DMS 273 treated with DMSO at 0.1 percent for 48 hours (cell line): ENCODE results near the gene IFT57.

ENCODE experiments used
- DNase-seq: peaks from one replicate; lab custom pipeline; 2025; lab: John Stamatoyannopoulos, UW

Gene IFT57

GRCh38 chr3:108219336-108219735 is 2.9 kb downstream of the IFT57 start:
- no peak for DNase-seq

GRCh38 chr3:108218811-108219210 is 3.4 kb downstream of the IFT57 start:
- no peak for DNase-seq

- DNase-seq: no peak
Observed at GRCh38 chr3:108215871-108216270, 6.4 kb downstream of the IFT57 start.

GRCh38 chr3:108209579-108209978 is 12.6 kb downstream of the IFT57 start:
- DNase-seq: no peak

- no peak for DNase-seq
Observed at GRCh38 chr3:108208831-108209230, 13.4 kb downstream of the IFT57 start.

GRCh38 chr3:108202834-108203233 is 19.4 kb downstream of the IFT57 start:
- DNase-seq: peak; percentile 27

- DNase-seq: no peak
Observed at GRCh38 chr3:108202080-108202479, 20.1 kb downstream of the IFT57 start.

DNA sequence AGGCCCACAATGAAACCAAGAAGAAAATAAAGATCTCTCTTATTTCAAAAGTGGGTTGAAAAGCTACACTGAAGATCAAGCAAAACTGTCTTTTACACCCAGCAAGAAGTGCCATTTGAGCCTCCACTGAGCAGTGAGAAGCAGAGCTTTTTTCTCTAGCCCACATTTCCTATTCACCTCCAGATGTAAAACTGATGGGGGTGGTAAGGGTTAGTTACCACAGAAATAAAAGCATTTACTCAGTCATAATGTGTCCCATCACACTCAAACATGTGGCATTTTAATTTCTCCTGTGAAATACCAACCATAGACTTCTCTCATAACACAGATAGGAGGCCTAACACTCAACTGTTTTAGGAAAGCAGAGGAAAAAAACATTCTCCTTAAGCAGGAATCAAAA is 21.0 kb downstream of the IFT57 start:
- DNase-seq: no peak

DNA sequence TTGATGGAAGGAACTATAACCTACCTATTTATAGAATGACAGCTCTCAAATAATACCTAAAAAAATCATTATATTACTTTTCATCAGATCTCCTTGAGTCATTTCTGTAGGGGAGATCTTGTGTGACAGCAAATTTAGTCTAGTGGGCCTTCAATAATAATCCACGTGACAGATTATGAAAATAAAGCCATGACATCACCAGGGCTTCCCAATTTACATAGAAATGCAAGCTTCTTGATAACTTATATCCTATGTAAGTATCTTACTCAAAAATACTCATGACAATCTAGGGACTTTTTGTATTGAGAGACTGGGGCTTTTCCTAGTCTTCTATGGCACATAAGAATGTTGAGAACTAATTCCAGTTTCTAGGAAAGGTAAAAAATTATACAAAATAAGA is 21.6 kb downstream of the IFT57 start:
- DNase-seq: no peak

DNA sequence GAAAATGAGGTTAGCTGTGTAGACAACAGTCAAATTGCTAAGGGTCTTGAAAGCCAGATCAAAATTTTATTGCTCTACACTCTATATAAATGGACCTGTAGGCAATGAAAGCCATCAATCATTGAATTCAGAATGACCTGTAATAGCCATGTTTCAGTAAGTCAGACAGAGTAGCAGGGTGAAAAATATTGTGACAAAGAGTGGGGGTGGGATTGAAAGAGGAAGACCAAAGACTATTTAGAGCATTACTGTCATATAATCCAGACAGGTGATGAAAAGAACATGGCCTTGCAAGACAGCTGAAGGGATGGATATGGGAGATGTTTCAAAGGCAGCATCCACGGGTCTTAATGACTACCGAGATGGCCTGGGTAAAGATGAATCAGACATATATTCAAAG is 22.2 kb downstream of the IFT57 start:
- no peak for DNase-seq

DNA sequence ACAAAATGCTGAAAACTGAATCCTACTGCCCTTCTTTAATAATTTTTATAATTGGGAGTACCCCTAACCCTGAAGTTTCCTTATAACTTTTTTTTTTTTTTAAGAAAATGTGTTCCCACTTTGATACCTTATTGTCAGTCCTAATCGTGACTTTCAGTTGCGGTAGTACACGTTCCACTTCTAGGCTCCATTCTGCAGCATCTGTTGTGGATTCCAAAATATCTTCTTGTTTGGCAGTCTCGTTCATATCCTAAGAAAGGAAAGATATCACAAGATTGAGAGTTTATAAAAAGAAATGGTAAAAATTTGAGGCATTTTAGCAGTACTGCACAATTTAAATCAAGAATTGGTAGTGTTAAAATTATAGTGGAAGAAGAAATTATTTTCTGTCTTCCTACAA is 30.8 kb downstream of the IFT57 start:
- no peak for DNase-seq

DNA sequence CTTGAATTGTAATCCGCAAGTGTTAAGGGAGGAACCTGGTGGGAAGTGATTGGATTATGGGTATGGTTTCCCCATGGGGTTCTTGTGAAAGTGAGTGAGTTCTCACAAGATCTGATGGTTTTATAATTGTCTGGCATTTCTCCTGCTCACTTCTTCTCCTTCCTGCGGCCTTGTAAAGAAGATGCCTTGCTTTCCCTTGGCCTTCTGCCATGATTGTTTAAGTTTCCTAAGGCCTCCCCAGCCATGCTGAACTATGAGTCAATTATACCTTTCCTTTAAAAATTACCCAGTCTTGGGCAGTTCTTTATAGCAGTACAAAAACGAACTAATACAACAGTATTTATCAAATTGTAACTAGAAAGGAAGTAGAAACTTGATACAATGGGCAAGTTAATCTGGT is 31.9 kb downstream of the IFT57 start:
- no peak for DNase-seq

DNA sequence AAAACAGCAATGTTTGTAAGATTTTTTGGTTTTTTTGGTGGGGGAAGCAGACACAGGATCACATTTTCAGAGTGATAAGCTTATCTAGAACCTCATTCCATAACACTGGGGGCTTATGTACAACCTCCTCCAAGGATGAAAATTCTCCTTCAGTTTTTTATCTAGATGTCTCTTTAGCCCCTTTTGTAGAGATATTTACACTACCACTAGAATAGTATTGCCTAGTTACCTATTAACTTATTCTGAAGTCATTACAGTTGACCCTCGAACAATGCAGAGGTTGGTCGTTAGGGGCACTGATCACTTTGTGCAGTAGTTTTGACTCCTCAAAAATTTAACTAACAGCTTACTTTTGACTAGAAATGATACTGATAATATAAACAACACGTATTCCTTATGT is 32.8 kb downstream of the IFT57 start:
- no peak for DNase-seq

GRCh38 chr3:108185536-108185935 is 36.7 kb downstream of the IFT57 start:
- no peak for DNase-seq

- DNase-seq: no peak
Observed at GRCh38 chr3:108184824-108185223, 37.4 kb downstream of the IFT57 start.

DNA sequence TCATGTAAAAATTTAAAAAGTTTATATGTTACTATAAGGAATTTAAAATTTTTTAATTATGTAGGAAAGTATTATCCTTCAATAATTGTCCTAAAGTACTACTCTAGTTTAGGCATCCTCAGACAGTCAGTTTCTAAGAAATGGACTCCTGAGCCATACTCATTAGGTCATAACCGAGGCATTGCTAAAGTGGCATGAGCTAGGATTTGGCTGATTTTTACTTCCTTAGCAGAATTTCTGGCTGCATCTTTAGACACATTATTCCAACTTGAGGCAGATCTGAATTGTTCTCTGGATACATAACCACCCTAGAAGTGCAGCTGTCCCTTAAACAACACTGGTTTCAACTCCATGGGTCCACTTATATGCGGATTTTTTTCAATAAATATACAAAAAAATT is 38.3 kb downstream of the IFT57 start:
- DNase-seq: no peak

DNA sequence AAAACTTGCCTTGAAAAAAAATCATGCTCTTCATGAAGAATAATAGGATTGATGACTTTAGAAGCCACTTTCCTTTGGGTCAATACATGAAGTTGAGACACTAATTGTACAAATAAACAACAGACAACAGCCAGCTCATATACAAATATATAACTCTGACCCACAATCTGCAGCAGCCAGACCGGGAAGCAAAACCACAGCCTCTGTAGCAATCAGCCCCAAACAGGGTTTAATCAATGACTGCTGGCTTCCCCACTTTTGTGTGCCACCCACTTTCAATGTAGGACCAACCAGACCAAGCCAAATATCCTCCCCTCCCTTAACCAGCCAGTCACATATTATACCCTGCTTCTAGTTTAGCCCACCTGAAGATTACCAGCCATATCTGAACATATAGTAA is 39.0 kb downstream of the IFT57 start:
- no peak for DNase-seq

DNA sequence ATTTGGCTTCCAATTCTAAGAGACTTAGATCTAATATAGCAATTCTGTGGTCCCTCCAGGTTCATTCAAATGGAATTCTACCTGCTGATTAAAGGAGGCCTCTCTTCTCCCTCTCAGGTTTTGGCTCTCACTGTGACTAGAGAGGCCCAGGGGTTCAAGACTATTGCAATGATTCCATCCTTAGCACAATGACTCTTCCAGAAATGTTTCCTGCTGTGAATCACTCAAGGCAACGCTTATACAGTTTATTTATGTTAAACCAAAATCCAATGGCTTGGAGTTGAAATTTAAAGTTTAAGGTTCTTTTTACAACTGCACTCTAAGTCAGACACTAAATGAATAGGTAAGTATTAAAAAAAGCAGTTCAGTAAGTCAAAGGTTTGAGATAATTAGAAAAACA is 39.9 kb downstream of the IFT57 start:
- DNase-seq: no peak

DNA sequence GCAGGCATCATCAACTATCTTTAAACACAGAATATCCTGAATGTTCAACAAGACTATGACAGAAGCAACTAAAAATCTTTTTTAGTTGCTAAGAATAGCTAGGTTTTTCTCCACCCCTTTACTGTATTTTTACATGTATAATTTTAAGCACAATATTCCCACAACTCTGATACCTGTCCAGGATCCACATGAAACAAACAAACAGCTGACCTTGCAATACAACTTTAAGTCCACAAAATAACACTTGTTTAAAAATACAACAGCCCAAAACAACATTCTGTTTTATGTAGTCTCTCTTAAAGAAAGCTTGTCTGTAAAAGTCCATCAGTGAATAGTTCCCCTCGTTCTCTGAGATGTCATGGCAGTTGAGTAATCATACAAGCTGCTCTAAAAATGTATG is 41.1 kb downstream of the IFT57 start:
- no peak for DNase-seq

DNA sequence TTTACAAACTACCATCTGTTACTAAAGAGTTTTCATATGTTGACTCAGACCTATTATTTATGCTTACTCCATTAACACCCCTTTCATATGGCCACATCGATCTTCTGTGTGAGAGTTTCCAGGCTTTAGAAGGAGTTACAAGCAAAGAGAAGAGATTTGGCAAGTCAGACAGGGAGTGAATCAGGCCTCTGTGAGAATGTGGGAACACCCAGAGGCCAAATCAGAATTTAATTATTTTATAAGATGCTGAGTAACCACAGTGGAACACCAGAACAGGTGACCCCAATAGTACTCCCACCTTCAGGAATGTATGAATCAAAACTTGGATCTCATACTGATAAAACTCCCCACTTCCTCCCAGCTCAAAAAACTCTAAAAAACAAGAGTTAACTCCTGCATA is 42.0 kb downstream of the IFT57 start:
- DNase-seq: peak; percentile 13

DNA sequence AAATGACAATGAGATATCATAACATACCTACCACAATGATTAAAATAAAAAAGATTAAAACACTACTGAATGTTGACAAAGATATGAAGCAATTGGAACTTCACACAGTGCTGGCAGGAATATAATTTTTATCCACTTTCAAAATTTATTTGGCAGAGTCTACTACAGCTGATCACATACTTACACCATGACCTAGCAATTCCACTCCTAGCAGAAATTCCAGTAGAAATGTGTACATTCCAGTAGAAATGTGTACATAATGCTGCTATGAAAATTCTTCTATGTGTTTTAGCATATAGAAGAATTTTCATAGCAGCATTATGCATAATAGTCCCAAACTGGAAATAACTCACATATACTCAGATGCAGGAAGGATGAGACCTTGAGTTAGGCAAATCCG is 43.5 kb downstream of the IFT57 start:
- no peak for DNase-seq

DNA sequence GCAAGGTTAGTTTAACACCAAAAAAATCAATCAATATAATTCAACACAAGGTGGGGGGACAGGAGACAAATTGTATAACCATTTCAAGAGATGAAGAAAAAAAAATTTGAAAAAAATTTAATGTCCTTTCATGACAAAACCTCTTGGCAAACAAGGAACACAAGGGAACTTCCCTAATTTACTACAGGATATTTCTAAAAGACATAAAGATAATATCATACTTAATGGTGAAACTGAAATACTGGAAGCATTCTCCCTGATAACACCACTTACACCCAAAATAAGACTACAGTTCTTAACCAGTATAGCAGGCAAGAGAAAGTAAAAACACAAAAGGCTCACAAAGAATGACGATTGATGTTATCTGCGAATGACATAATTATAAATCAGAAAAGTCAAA is 44.7 kb downstream of the IFT57 start:
- no peak for DNase-seq

DNA sequence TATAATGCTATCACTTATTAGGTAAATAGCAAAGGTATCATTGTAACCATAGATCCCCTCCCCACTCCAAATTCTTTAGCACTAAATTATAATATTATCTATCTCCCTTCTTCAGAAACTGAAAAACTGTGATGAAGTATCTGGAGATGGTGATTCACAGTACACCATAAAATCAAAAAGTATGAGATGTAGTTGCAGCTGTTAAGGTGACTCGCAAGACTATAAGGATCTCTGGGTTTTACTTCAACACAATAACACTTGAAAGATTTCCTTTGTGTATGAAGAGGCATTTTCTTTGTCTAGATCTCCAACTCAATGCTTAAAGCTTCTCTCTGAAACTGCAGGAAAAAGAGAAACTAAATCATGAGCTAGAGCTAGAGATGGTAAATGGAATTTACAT is 46.9 kb downstream of the IFT57 start:
- DNase-seq: no peak

GRCh38 chr3:108171106-108171505 is 51.1 kb downstream of the IFT57 start:
- DNase-seq: no peak

DNA sequence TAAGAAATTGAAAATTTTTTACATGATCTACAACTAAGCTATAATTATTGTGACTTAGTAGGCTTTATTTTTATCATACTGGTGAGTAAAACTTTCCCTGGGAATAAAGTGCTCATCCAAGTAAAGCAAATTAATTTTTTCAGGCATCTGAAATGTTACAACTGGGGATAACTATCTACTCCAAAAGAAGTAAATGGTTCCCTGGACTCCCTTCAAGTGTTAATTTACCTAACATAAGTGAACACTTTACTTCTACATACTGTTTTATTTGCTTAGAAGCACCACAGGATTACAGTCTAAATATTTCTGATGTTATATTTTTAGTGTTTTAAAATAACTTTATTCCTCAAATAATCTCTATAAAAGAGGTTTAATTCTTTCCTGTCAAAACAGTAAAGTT is 57.8 kb downstream of the IFT57 start:
- no peak for DNase-seq
